ENCODE results near the gene SHCBP1. TPM values are rescaled to one million over a fixed set of nuclear protein-coding genes. Genes with fewer than 3 reads are reported as not detected.
"Not testable (repeated sequence)": the region's sequence is repeated elsewhere in the genome, so short reads cannot be mapped to it uniquely, and the experiment has no call there.

The SHCBP1 gene
- total RNA-seq, 4 donors from 2014 or later: 0.31 to 4.1 (median 0.86) TPM

DNA sequence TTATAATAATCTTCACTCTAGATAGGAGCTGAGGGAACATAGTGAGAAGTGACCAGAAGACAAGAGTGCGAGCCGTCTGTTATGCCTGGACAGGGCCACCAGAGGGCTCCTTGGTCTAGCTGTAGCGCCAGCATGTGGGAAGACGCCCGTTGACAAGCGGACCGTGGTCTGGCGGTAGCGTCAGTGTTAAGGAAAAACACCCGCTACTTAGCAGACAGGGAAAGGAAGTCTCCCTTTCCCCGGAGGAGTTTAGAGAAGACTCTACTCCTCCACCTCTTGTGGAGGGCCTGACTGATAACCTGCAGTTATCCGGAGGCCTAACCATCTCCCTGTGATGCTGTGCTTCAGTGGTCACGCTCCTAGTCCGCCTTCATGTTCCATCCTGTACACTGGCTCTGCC lies 66.7 kb downstream of the SHCBP1 start:
- H3K36me3 ChIP-seq, H3K27ac ChIP-seq, H3K4me1 ChIP-seq, ATAC-seq, H3K9me3 ChIP-seq, H3K4me3 ChIP-seq: not testable (repeated sequence)
- H3K27me3 ChIP-seq: peaks cover 13% of the 10 kb centered on the region
- WGBS, 2 donors (ENCODE audit: low coverage in 1 of 2): 8 to 19% methylated on average over 9 to 10 of the region's 14 CpGs
- TF ChIP-seq, protein P1, sequence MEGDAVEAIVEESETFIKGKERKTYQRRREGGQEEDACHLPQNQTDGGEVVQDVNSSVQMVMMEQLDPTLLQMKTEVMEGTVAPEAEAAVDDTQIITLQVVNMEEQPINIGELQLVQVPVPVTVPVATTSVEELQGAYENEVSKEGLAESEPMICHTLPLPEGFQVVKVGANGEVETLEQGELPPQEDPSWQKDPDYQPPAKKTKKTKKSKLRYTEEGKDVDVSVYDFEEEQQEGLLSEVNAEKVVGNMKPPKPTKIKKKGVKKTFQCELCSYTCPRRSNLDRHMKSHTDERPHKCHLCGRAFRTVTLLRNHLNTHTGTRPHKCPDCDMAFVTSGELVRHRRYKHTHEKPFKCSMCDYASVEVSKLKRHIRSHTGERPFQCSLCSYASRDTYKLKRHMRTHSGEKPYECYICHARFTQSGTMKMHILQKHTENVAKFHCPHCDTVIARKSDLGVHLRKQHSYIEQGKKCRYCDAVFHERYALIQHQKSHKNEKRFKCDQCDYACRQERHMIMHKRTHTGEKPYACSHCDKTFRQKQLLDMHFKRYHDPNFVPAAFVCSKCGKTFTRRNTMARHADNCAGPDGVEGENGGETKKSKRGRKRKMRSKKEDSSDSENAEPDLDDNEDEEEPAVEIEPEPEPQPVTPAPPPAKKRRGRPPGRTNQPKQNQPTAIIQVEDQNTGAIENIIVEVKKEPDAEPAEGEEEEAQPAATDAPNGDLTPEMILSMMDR (IDR thresholded peaks at IDR 0.05): peak; percentile 43 to 77 (median 62)

DNA sequence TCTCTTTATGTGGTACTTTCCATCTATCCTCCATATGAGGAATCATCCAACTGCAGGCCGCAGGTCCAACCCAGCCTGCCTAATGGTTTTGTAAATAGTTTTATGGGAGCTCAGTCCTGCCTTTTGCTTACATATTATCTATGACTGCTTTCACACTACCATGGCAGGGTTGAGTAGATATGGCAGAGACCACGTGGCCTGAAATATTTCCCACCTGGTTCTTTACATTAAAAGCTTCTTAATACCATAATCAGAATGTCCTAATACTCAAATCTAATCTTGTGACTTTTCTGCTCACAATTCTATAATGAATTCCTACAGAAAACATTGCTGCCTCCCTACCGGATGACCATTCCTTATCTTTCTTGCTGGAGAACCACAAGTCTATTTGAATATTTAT lies 71.7 kb downstream of the SHCBP1 start:
- Histone ChIP-seq H3K4me3 (no peak overlapping the region), H3K4me1 (peaks cover 0 to 1% (median 0%) of the 10 kb centered on the region in 3 donors), H3K36me3 (no peaks in the 10 kb centered on the region), H3K27ac (no peak overlapping the region), H3K27me3 (peaks cover 8% of the 10 kb centered on the region), H3K9me3 (no peaks in the 10 kb centered on the region)
- TF ChIP-seq, protein P1 (IDR thresholded peaks at IDR 0.05): no peak
- TF ChIP-seq POLR2A (IDR thresholded peaks at IDR 0.05): no peak
- no peak for TF ChIP-seq EP300 (IDR thresholded peaks at IDR 0.05)
- TF ChIP-seq POLR2AphosphoS5 (IDR thresholded peaks at IDR 0.05): no peak
- 54 to 57% methylated on average over 2 to 3 of the region's 3 CpGs for WGBS, 2 donors (ENCODE audit: low coverage in 1 of 2)
- ATAC-seq: no peak

Small RNA genes lying within 50 kb of the gene (small RNA-seq; reads per million reads assigned to genes)
- 0 reads per million in 4 donors for gene RNU6-845P

Other genes starting within 250 kb of the SHCBP1 start
- 100 to 1,000 TPM in 1 of 4 donors, 10 to 100 TPM in 3; 76.6 to 119 (median 91.7) TPM for gene VPS35, start 67.8 kb upstream of the SHCBP1 start, total RNA-seq
- gene ORC6, start 68.3 kb upstream of the SHCBP1 start, total RNA-seq: 1 to 10 TPM in 2 of 4 donors, under 1 TPM in 2; 0.62 to 2.2 (median 1.2) TPM
- gene MYLK3, start 127.0 kb upstream of the SHCBP1 start, total RNA-seq: 1 to 10 TPM in 1 of 4 donors, under 1 TPM in 3; 0.31 to 2.2 (median 0.54) TPM
- gene C16orf87, start 209.8 kb upstream of the SHCBP1 start, total RNA-seq: 10 to 100 TPM in 2 of 4 donors, 1 to 10 TPM in 2; 5.8 to 13.7 (median 9.4) TPM

Measured in gastroesophageal sphincter (tissue), 4 donors.